Measurements from ENCODE around the gene RBM47.
"Not testable (repeated sequence)": the region's sequence is repeated elsewhere in the genome, so short reads cannot be mapped to it uniquely, and the experiment has no call there.

RBM47 gene

DNA sequence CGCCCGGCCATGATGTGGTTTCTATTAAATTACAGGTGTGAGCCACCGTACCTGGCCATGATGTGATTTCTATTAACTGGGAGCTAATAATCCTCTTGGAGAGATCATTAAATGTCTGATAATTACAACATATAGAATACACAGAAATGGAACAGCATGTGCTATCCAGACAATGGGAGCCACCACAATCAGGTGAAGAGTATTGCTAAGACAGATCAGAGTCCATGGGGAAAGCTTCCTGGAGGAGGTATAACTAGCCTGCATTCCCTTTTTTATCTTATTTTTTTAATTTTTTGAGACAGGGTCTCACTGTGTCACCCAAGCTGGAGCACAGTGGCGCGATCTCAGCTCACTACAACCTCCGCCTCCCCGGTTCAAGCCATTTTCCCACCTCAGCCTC is 147.7 kb downstream of the RBM47 start:
- no peak for DNase-seq

- no peak for DNase-seq
These were observed 149.4 kb downstream of the RBM47 start for GRCh38 chr4:40480291-40480690.

GRCh38 chr4:40479378-40479777 is 150.3 kb downstream of the RBM47 start:
- no peak for DNase-seq

GRCh38 chr4:40475609-40476008 is 154.1 kb downstream of the RBM47 start:
- no peak for DNase-seq

GRCh38 chr4:40473578-40474388 is 155.9 kb downstream of the RBM47 start:
- no peak for DNase-seq

DNA sequence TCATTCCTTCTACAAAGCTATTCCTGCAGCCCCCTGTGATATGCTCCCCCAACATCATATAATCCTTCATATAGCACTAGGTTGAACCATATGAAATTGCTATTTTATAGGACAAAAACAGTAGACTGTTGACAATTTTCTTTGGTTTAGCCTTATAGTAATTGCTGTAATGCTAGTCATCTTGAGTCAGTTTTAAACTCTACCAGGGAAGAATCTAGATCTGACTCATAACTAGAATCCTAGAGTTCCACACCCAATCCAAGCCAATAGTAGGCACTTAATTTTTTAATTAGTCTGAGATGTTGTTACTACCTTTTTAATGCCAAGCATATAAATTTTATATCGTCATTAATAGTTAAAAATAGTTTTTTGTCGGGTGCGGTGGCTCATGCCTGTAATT is 157.7 kb downstream of the RBM47 start:
- no peak for DNase-seq

GRCh38 chr4:40466789-40467188 is 162.9 kb downstream of the RBM47 start:
- DNase-seq = no peak

DNA sequence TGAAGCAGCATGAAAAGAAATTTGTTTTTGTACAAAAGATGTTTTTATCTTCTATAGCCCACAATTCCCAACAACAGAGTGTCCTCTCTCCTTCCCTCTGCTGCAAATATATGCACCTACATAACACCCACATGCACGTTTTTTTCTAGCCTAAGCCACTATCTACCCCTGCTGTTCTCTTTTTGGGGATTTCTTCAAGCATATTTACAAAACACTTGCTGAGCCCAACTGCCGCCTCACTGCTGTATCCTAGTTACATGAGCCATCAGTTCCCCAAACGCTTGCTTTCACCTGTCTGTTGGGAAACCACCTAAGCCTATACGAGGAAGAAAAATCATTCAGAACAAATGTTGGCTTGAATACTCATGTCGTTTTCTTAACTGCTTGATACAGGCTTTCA is 167.3 kb downstream of the RBM47 start:
- DNase-seq = no peak

- no peak for DNase-seq
These were observed 167.8 kb downstream of the RBM47 start for GRCh38 chr4:40461879-40462278.

DNA sequence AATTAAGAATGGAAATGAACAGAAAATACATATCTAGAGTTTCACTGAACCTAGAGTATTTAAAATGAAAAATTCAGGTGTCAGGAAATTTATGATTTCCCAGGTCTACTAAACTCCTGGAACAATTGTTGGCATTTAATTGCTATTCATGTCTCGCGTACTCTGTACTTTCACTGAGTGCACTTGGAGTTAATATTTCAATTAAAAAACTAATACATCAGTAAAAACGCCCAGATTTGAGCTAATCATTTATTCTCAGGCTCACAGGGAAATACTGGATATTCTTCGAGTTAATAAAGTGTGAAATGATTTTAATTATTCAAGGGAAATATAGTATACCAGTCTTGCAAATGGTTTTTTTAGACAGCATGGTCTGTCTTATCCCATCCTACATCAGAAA is 168.6 kb downstream of the RBM47 start:
- no peak for DNase-seq

DNA sequence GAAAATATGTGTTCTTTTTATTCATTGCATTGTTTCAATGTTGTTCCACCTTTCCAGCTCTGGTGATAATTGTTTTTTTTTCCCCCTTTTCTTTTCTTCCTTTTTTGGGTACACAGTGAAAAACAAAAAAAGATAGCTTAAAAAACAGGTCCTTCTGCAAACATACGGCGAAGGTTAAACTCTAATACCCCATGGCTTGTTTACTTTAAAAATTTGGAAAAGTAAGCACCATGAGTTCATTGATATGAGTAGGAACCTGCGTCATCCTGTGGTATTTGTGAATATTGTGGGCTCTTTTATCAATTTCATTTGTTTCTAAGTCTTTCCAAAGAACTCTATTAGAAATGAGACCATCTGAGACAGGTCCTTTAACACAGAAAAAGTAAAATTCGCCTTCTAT is 171.0 kb downstream of the RBM47 start:
- DNase-seq = no peak

- DNase-seq = no peak
These were observed 171.6 kb downstream of the RBM47 start for GRCh38 chr4:40458109-40458508.

- DNase-seq = no peak
These were observed 174.2 kb downstream of the RBM47 start for GRCh38 chr4:40455340-40455902.

DNA sequence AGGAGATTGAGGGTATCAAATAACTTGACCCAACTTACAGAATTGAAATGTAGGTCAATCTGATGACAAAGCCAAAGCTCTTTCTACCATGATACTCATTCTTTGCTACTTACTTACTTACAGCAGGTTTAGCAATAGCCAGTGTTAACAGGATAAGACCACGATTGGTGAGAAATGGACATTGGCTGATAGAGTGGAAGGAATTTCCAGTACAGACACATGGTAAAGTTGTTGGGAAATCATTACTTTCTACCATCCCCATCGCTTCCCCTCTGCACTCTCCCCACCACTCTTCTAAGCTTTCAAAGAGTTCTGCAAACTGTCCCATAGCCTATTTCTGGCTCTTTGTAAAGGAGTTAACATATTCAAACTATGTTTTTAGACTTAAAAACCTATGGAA is 174.8 kb downstream of the RBM47 start:
- no peak for DNase-seq

GRCh38 chr4:40453912-40454311 is 175.8 kb downstream of the RBM47 start:
- no peak for DNase-seq

DNA sequence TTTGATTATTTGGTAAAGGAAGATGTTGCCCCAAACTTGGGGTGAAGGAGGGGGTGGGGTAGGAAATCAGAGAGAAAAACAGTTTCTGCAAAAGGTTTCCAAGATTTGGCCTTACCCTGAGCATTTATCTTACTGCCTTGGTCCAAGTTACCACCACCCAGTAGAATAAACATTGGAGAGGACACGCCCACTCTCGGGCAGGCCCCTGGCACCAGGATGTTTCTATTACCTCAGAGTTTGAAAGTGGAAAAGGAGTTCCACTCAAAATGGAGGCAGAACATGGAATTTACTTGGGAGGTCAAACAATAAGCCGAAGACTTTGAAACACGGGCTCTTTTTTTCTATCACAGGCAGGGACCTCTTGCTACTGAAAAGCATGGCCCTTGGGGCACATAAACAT is 180.8 kb downstream of the RBM47 start:
- DNase-seq = no peak

- DNase-seq = no peak
These were observed 182.8 kb downstream of the RBM47 start for GRCh38 chr4:40446839-40447238.

DNA sequence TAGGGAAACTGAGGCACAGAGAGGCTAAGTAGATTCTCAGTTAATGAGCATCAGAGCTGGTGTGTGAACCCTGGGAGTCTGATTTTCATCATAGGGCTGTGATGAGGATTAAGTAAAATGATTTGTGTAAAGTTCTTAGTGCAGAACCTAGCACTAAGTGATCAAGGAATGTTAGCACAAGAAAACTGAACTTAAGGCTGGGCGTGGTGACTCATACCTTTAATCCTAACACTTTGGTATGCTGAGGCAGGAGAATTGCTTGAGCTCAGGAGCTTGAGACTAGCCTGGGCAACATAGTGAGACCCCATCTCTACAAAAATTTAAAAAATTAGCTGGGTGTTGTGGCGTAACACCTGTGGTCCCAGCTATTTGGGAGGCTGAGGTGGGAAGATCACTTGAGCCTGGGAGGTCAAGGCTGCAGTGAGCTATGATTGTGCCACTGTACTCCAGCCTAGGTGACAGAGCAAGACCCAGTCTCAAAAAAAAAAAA is 183.4 kb downstream of the RBM47 start:
- DNase-seq = not testable (repeated sequence)

DNA sequence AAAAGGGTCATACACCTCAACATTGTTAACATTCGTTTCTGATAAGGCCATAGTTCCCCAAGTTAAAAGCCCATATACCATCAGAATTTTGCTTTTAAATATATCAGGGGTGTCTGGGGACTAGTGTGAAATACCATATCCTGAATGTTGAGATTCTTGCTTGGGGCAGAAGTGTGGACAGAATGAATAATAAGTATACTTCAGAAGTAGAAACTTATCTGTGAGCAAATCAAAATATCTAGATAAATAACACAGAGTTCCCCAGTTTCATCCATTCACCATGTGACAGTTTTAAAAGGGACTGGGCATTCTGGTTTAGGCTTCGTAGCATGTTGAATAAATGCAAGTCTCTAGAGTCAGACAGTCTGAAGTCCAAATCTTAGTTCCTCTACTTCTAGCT is 184.0 kb downstream of the RBM47 start:
- no peak for DNase-seq

- DNase-seq = no peak
These were observed 188.2 kb downstream of the RBM47 start for GRCh38 chr4:40441430-40441829.

DNA sequence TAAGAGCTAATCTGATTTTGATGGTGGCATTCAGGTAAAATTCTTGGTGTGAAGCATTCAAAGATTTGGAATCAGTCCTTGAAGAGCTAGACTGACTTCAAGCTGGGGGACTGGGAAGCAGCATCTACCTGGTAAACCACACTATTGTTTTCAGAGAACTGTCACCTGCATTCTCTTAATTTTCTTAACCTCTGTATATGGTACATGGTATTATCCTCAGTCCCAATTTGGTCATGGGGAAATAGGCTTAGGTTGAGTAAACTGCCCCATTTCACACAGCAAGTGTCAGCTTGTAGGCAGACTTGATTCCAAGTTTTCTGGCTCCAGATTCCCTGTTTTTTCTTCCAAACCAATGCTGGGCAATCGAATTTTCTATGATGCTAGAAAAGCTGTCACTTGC is 190.1 kb downstream of the RBM47 start:
- no peak for DNase-seq

- DNase-seq = no peak
These were observed 191.2 kb downstream of the RBM47 start for GRCh38 chr4:40438384-40439026.

DNA sequence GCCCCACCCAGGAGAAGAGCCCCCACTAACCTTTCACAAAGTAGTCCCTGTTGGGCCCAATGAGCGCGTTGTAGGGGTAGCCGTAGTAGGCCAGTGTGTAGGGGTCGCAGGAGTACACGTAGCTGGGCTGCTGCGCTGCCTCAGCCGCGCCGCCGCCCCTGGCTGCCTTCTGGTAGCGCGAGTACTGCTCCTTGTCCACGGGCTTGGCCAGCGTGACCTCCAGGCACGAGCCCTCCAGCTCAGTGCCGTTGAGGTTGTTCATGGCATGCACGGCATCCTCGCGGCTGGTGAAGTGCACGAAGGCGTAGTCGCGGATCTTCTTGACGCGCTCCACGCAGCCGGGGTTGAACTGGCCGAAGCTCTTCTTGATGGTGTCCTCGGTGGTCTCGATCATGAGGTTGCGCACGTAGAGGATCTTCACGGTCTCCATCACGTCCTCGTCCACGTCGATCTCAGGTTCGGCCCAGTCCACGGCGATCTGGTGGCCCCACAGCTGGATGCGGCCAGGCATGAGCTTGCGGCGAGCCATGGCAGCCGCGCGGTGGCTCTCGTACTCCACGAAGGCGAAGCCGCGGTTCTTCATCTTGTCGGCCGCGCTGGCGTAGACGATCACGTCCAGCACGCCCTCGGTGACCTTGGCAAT is 191.8 kb downstream of the RBM47 start:
- DNase-seq = no peak

- DNase-seq = not testable (repeated sequence)
These were observed 194.4 kb downstream of the RBM47 start for GRCh38 chr4:40435306-40435705.

All from hippocampal formation (tissue), 2 donors.